Measurements from ENCODE around the gene NDOR1.

DNA sequence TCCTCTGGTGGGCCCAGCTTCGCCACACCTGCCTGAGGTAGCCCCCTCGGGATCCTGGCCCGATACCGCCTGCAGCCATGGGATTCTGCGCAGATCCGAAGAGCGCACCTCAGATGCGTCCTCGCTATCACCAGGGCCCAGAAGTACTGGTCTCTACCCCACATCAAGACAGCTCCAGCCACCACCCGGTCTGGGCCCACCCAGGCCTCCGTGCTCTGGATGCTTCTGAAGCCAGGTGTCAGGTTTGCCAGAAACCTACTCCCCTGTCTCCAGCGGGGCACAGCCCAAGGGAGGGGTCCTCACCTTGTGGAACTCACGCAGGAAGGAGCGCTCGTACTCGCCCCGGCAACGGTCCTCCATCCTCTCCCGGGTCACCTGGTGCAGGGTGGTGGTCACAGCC, 19.6 kb upstream of the NDOR1 start:
- TF ChIP-seq GATA3 (IDR thresholded peaks at IDR 0.05; ENCODE audit: borderline replicate concordance) (no peak), SREBF2 (IDR thresholded peaks at IDR 0.05) (no peak), CEBPB (IDR thresholded peaks at IDR 0.05) (no peak)
- TF ChIP-seq, protein P1, sequence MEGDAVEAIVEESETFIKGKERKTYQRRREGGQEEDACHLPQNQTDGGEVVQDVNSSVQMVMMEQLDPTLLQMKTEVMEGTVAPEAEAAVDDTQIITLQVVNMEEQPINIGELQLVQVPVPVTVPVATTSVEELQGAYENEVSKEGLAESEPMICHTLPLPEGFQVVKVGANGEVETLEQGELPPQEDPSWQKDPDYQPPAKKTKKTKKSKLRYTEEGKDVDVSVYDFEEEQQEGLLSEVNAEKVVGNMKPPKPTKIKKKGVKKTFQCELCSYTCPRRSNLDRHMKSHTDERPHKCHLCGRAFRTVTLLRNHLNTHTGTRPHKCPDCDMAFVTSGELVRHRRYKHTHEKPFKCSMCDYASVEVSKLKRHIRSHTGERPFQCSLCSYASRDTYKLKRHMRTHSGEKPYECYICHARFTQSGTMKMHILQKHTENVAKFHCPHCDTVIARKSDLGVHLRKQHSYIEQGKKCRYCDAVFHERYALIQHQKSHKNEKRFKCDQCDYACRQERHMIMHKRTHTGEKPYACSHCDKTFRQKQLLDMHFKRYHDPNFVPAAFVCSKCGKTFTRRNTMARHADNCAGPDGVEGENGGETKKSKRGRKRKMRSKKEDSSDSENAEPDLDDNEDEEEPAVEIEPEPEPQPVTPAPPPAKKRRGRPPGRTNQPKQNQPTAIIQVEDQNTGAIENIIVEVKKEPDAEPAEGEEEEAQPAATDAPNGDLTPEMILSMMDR (IDR thresholded peaks at IDR 0.05) = no peak
